ENCODE data around the gene CEACAM4.

Gene CEACAM4

DNA sequence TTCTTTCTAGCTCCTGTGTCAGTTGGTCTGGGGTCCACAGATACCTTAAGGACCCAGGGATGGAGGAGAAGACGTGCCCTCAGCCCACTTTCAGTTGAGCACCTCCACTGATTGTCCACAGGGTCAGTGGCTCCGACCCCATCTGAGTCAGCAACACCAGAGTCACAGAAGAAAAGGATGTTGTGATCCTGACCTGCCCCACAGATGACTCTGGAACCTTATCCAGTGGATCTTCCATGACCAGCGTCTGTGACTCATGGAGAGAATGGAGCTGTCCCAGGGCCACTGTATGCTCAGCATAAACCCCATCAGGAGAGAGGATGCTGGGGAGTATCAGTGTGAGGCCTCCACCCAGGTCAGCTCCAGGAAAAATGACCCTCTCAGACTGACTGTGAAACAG is 22.0 kb downstream of the CEACAM4 start:
- no peak for TF ChIP-seq ZNF274 (IDR thresholded peaks at IDR 0.05; ENCODE audit: low read depth, low read length)
- H3K4me3 ChIP-seq (ENCODE audit: low read length) = no peak overlapping the region

DNA sequence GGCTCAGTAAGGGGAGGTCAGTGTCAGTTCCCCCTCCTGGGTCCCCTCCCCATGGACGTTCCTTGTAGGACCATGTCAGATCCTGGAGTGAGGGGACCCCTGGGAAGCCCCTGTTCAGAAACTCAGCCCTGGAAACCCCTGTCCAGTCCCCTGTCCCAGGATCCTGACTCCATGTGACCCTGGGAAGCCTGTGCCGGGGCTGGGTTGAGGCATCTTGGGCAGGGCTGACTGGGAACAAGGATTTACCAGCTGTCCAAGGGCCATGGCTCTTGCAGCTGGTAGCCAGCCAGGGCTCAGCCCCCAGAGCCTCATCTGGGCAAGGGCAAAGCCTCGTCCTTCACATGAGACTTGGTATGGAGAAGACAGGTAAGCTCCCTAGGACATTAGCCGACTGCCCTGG is 25.1 kb downstream of the CEACAM4 start:
- H3K4me3 ChIP-seq (ENCODE audit: low read length) = no peak overlapping the region
- TF ChIP-seq ZNF274 (IDR thresholded peaks at IDR 0.05; ENCODE audit: low read depth, low read length) = no peak

DNA sequence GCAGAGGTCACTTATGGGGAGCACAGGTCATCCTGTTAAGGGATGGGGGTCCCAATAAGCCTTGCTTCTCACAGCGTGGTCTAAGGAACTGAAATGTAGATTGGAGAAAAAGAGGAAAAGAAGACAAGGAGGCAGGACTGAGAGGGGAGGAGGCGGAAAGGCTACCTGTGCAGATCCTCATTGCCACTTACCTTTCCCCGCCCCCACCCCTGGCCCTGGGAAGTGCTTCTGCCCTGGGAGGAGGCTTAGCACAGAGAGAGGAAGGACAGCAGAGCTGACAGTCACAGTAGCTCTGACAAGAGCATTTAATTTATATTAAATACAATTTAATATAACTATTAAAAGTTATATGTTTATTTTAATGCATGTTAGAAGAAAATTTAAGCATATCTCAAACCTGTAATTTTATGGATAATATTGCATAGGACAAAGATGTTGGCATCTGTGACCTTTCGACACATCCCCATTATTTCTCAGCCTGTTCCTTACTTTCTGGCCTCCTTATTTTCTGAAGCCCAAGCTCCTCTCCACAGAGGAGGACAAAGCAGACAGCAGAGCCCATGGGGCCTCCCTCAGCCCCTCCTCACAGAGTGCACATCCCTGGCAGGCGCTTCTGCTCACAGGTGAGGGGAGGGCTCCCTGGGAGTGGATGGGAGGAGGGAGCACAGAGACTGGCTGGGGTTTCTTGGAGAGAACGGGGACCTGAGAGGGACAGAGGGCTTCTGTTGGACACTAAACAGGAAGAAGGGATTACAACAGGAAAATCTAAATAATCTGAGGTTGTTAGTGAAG is 27.5 kb downstream of the CEACAM4 start:
- no peak overlapping the region for H3K4me3 ChIP-seq (ENCODE audit: low read length)
- TF ChIP-seq ZNF274 (IDR thresholded peaks at IDR 0.05; ENCODE audit: low read depth, low read length) = no peak

DNA sequence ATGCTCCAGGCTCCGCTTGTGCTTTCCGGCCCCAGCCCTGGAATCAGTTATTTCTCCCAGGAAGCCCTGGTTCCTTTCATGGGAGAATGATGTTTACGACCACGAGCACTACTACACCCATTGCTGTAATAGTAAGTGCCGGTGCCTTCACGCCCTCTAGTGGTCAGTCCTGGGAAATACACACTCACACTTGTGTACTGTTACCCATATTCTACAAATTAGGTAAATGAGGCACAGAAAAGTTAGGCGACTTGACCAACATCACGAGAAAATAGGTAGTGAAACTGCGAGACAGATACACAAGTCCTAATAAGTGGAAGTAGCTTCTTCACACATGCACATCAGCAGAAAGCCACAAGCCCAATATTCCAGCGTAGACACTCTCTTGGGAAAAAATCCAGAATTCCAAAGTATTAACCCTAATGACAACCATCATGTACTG is 29.3 kb downstream of the CEACAM4 start:
- no peak overlapping the region for H3K4me3 ChIP-seq (ENCODE audit: low read length)
- no peak for TF ChIP-seq ZNF274 (IDR thresholded peaks at IDR 0.05; ENCODE audit: low read depth, low read length)

DNA sequence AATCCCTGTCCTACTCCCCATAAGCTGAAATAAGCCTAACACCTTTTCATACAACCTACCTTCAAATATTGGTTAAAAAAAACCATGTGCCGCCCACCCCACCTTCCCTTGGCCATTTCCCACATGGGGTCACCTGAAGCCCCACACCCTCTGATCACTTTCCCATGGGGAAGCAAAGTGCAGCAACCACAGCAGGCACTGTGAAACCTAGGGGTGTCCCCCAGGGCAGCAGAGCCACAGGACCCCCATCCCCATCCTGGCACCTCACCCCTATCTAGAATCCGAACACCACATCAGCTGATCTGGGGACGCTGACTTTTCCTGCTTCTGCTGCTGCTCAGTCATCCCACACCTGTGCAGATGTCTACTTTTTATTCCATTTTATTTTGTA is 31.0 kb downstream of the CEACAM4 start:
- TF ChIP-seq ZNF274 (IDR thresholded peaks at IDR 0.05; ENCODE audit: low read depth, low read length) = no peak
- H3K4me3 ChIP-seq (ENCODE audit: low read length) = no peak overlapping the region

DNA sequence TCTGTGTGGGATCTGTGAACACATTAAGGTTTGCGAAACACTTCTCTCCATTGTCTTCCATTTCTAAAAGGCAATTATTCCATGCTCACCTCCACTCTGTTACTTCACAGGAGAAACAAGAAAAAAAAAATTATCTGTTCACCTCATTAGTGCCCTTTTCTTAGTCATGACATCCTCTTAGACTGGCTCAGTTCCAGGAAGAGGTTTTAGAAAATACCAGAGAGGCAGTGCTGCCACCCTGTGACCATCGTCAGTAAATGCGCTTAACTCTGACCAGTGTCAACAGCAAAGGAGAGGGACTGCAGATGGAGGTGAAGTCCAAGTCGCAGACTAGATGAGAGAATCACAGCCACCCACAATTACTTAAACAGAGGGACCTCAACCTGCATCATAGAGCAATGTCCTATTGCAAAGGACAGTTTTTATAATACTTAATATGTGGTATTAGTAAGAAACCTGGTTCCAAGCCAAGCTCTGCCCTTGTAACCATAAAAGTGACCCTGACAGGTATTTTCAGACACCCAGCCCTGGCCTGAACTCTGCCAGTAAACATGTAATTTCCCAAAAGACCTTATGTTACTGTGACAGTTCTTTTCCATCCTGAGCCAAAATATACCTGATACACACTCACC is 31.5 kb downstream of the CEACAM4 start:
- no peak overlapping the region for H3K4me3 ChIP-seq (ENCODE audit: low read length)
- no peak for TF ChIP-seq ZNF274 (IDR thresholded peaks at IDR 0.05; ENCODE audit: low read depth, low read length)

DNA sequence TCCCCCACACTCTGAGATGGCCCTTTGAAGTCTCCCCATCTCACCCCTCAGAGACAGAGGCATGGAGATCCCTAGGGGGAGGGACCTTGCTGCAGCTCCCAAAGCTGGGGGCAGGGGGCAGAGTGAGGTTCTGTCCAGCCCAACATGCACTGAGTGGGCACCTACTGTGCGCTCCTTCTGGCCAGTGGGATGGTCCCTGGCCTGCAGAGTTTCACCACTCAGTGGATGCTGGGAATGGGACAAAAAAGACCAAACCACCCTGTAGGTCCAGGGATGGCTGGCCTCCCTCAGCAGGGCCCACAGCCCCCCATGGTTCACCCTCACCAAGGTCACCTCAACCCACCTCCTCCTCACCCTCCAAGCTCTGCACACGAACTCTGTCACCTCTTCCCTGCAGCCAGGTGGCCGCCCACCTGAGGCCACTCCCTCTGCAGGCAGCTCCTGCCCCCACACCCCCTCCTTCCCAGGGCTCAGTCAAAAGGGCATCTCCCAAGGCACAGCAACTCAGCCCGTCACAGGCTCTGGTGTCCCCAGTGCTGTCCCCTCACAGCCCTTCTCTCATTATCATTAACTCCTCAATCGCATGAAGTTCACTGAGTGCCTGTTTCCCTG is 34.8 kb downstream of the CEACAM4 start:
- TF ChIP-seq ZNF274 (IDR thresholded peaks at IDR 0.05; ENCODE audit: low read depth, low read length) = no peak
- no peak overlapping the region for H3K4me3 ChIP-seq (ENCODE audit: low read length)

DNA sequence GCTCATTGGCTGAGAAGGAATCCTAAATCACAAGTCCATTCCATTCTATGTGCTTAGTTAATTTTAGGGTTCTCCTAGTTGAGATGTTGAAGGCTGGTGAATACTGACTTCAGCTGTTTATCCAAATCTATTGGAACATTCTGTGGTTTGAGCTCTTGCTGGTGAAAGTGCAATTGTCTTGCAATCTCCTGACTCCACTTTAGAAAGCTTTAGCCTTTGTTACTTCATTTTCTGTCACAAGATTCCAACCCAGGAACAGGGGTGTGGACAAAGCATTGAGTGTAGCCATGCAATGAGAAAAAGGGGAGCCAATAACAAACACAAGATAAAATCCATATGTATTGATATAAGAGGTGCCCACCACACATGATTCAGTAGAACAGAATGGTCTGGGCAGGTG is 35.9 kb downstream of the CEACAM4 start:
- H3K4me3 ChIP-seq (ENCODE audit: low read length) = no peak overlapping the region
- no peak for TF ChIP-seq ZNF274 (IDR thresholded peaks at IDR 0.05; ENCODE audit: low read depth, low read length)

DNA sequence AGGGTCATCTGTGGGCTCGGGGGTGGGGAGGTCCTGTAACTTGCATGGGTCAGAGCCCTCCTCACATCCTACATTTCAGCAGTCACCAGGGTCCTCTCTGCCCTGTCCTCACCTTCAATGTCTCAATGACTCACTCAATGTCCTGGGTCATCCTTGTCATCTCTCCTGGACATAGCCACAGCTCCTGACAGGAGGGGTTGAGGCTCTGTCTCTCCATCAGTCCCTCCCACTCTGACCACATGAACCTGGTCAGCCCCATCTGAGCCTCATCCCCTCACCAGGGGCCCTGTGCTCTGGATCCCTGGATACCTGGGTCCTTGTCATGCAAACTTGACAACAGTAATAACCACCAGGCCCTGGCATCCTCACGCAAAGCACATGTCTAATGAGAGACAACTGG is 37.5 kb downstream of the CEACAM4 start:
- TF ChIP-seq ZNF274 (IDR thresholded peaks at IDR 0.05; ENCODE audit: low read depth, low read length) = no peak
- no peak overlapping the region for H3K4me3 ChIP-seq (ENCODE audit: low read length)

DNA sequence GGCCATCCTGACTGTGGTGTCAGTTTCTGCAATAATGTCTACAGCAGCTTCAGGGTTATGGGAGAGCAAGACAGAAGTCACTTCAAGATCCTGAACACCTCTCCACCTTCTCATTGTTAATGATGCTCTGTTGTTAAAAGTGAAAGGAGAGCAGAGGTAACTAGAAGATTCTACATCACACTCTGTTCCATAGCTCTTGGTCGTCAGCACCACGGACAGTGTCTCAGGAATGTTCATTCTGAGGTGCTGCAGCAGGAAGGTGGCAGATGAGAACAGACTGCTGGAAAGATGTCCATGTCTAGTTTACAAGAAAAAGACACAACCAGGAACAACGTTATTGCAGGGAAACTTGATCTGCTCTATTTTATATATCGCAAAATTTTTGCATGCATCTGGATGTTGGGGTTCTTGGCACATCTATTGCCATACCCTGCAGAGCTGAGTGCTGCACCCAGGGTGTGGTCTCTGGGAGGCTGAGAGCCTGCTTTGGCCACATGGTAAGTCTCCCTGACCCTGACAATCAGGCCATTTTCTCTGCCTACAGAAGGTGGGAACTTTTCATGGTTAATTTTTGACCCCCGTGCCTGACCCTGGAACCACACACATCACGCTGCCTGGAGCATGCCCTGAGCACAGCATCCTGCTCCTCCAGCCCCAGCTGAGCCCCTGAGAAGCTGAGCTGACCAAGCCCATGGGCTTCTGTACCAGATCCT is 38.2 kb downstream of the CEACAM4 start:
- TF ChIP-seq ZNF274 (IDR thresholded peaks at IDR 0.05; ENCODE audit: low read depth, low read length) = no peak
- no peak overlapping the region for H3K4me3 ChIP-seq (ENCODE audit: low read length)

DNA sequence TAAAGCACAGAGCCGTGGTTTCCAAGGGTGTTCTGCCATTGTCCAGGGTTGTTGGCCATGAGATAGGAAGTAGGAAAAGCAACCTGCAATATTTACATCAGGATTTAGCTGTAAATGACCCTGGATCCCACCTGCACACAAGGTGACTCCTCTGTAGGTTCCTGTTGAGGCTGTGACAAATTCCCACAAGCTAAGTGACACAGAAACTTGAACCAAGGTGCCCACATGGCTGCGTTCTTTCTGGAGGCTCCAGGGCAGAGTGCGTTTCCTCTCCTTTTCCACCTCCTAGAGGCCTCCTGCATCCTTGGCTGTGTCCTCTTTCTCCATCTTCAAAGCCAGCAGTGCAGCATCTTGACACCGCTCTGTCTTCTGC is 39.0 kb downstream of the CEACAM4 start:
- no peak for TF ChIP-seq ZNF274 (IDR thresholded peaks at IDR 0.05; ENCODE audit: low read depth, low read length)
- H3K4me3 ChIP-seq (ENCODE audit: low read length) = no peak overlapping the region

DNA sequence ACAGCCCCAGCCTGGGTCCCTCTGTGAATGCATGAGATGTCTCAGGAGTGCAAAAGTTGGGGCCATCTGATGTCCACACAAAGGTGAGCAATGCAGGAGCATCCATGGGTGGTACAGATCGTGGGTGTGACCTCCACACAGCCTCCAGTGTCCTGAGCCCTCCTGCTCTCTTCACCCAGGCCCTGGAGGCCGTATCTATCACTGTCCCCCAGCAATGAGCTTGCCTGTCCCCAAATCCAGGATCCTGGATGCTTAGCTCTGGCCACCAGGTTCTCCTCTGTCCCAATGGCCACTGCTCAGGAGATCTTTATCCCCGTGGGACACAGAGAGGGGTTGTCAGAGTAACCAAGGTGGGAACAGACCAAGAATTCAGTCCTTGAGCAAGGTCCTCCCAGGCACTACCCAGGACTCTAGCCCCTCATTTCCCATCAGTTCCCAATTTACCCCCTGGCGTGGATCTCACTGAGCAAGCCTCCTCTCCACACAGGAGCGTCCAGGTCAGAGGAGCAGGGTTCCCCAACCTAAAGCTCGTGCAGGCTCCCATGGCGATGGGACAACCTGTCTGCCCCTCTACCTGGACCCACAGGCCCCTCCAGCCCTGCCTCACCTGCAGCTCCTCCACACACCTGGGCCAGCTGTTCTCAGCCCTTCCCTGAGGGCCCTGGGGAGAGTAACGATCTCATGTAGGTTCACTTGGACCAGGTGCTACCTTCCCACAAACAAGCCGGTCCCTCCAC is 39.6 kb downstream of the CEACAM4 start:
- H3K4me3 ChIP-seq (ENCODE audit: low read length) = no peak overlapping the region
- no peak for TF ChIP-seq ZNF274 (IDR thresholded peaks at IDR 0.05; ENCODE audit: low read depth, low read length)

DNA sequence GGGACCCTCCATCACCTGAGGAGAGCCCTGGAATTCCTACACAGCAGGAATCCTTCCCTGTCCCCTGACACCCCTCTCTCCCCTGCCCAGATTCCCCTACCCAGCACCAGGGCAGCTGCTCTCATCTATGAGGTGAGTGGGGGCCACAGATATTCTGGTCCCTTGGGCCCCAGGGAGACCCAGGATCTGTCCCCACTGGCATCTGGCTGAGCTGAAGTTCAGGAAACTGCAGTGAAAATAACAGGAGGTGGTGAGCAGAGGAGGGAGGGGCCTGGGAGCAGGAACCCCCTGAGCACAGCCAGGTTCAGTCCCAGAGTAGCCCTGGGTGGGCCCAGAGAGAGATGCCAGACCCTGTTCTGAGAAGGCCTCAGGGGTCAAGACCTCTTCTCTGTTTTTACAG is 40.8 kb downstream of the CEACAM4 start:
- no peak for TF ChIP-seq ZNF274 (IDR thresholded peaks at IDR 0.05; ENCODE audit: low read depth, low read length)
- H3K4me3 ChIP-seq (ENCODE audit: low read length) = no peak overlapping the region

DNA sequence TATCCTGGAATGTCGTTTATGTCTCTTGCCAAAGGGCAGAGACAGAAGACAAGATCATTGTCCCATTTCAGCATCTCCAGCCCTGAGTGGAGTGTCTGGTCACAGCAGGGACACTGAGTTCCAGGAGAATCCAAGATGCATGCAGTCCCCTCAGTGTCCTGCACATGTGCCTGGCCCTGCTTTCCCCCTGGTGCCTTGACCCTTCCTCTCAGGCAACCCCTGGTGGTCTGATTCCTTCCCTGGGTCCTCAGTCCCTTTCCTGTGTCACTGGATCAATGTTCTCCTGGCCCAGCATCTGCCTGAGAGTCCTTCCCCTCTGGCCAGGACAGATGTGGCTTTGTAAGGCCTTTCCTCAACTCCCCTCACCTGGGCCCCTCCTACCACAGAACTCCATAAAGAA is 41.9 kb downstream of the CEACAM4 start:
- TF ChIP-seq ZNF274 (IDR thresholded peaks at IDR 0.05; ENCODE audit: low read depth, low read length) = no peak

More for the DNA sequence above, 41.9 kb downstream of the CEACAM4 start:
- H3K4me3 ChIP-seq (ENCODE audit: low read length) = no peak overlapping the region

Data from GM08714 (cell line).